SK-N-SH (cell line): ENCODE measurements around the gene GABRD. TPM values are rescaled to one million over a fixed set of nuclear protein-coding genes. Genes with fewer than 3 reads are reported as not detected.

ENCODE experiments used
- CTCF ChIA-PET: fragments of 300-600, 350-600 bp; formaldehyde crosslinking; extraction: SDS; loops from one replicate; lab custom pipeline; 2021; lab: Yijun Ruan, JAX
- POLR2A ChIA-PET: fragments of 350-600 bp; sonication (Branson Sonifier 250); formaldehyde crosslinking; extraction: SDS; loops from one replicate; lab custom pipeline; 2020; ENCODE audit warnings: antibody characterized with exemption, inconsistent platforms; lab: Yijun Ruan, JAX
- DNase-seq: peaks from one replicate; pipeline ENCODE4 v3.0.0; 2012
- H2AFZ ChIP-seq: fragments of 200-600 bp; sonication (generic); 2 replicates; pipeline ENCODE4 v1.8.1; 2016; ENCODE audit warnings: antibody characterized with exemption, mild to moderate bottlenecking, low read depth
- H3F3A ChIP-seq: fragments of 200-600 bp; sonication (generic); replicated peaks from 2 replicates; pipeline ENCODE3; 2016; ENCODE audit warnings: antibody characterized with exemption, mild to moderate bottlenecking; ENCODE audit not compliant: insufficient read depth
- H3K27ac ChIP-seq, 2 experiments: fragments of 200-500 bp in 1 of 2; fragments of 200-600 bp in 1 of 2; sonication (Bioruptor generic) in 1 of 2; sonication (generic), shearing (Covaris generic) in 1 of 2; 2 replicates each; pipeline versions ENCODE4 v1.5.1 to v1.6.1; 2014 to 2016; ENCODE audit warnings: low read depth in 2 of 2, inconsistent platforms in 1 of 2, low read length in 1 of 2, mild to moderate bottlenecking in 1 of 2, mixed read lengths in 1 of 2
- H3K27me3 ChIP-seq: fragments of 200-600 bp; sonication (generic), shearing (Covaris generic); 2 replicates; pipeline ENCODE4 v1.6.1; 2016; ENCODE audit warnings: mixed run types; ENCODE audit not compliant: insufficient read depth
- H3K36me3 ChIP-seq, 2 experiments: fragments of 200-500 bp in 1 of 2; fragments of 200-600 bp in 1 of 2; sonication (Bioruptor generic) in 1 of 2; sonication (generic) in 1 of 2; replicated peaks in 1 of 2; 2 replicates each; pipeline versions ENCODE3 to v1.5.1; 2014 to 2016; ENCODE audit warnings: low read length in 1 of 2, mild to moderate bottlenecking in 1 of 2; ENCODE audit not compliant: insufficient read depth in 2 of 2, control insufficient read depth in 1 of 2
- H3K4me1 ChIP-seq, 2 experiments: fragments of 200-500 bp in 1 of 2; fragments of 200-600 bp in 1 of 2; sonication (Bioruptor generic) in 1 of 2; sonication (generic), shearing (Covaris generic) in 1 of 2; 2 replicates each; pipeline versions ENCODE4 v1.5.1 to v1.6.1; 2014 to 2016; ENCODE audit warnings: low read depth in 1 of 2, low read length in 1 of 2, mixed run types in 1 of 2; ENCODE audit not compliant: insufficient read depth in 2 of 2, control insufficient read depth in 1 of 2
- H3K4me2 ChIP-seq: fragments of 200-600 bp; sonication (generic), shearing (Covaris generic); 2 replicates; pipeline ENCODE4 v1.6.1; 2017; ENCODE audit warnings: mixed run types
- H3K4me3 ChIP-seq, 2 experiments: fragments of 200-500 bp in 1 of 2; fragments of 200-600 bp in 1 of 2; sonication (Bioruptor generic) in 1 of 2; sonication (generic), shearing (Covaris generic) in 1 of 2; 2 replicates each; pipeline versions ENCODE4 v1.5.1 to v1.8.1; 2014 to 2016; ENCODE audit warnings: low read depth in 2 of 2, inconsistent platforms in 1 of 2, low read length in 1 of 2, mild to moderate bottlenecking in 1 of 2, mixed read lengths in 1 of 2, moderate library complexity in 1 of 2
- H3K79me2 ChIP-seq: fragments of 200-600 bp; sonication (generic); 2 replicates; pipeline ENCODE4 v1.8.1; 2017; ENCODE audit warnings: mild to moderate bottlenecking; ENCODE audit not compliant: insufficient read depth
- H3K9ac ChIP-seq: fragments of 200-600 bp; sonication (generic); 2 replicates; pipeline ENCODE4 v1.6.1; 2017; ENCODE audit warnings: mixed run types
- H3K9me2 ChIP-seq: fragments of 200-600 bp; sonication (generic); 2 replicates; pipeline ENCODE4 v1.6.1; 2017; ENCODE audit warnings: mixed run types
- H3K9me3 ChIP-seq: fragments of 200-600 bp; sonication (generic); 2 replicates; pipeline ENCODE4 v1.6.1; 2017; ENCODE audit warnings: mixed run types, mild to moderate bottlenecking, moderate library complexity
- H4K20me1 ChIP-seq: fragments of 200-600 bp; sonication (generic); 2 replicates; pipeline ENCODE4 v1.6.1; 2017; ENCODE audit warnings: mild to moderate bottlenecking, mixed run types; ENCODE audit not compliant: insufficient read depth
- CHD2 ChIP-seq: fragments of 150-350 bp; IDR thresholded peaks from 2 replicates; pipeline ENCODE4 v1.6.1; 2018; ENCODE audit warnings: low read length; ENCODE audit not compliant: partially characterized antibody
- CTCF ChIP-seq: fragments of 200-600 bp; sonication (generic); IDR thresholded peaks from 2 replicates; pipeline ENCODE4 v1.6.1; 2017; ENCODE audit warnings: antibody characterized with exemption, mild to moderate bottlenecking, moderate library complexity
- EZH2phosphoT487 ChIP-seq: fragments of 200-600 bp; sonication (generic); IDR thresholded peaks from 2 replicates; pipeline ENCODE4 v1.6.1; 2017; ENCODE audit warnings: low read depth, mixed run types, mild to moderate bottlenecking, antibody characterized with exemption, moderate library complexity, borderline replicate concordance
- FOSL2 ChIP-seq: IDR thresholded peaks from 2 replicates; pipeline ENCODE4 v1.4.0; 2012; ENCODE audit warnings: low read depth, mild to moderate bottlenecking, moderate library complexity, borderline replicate concordance
- FOXM1 ChIP-seq: IDR thresholded peaks from 2 replicates; pipeline ENCODE4 v1.4.0; 2012; ENCODE audit warnings: low read depth, mild to moderate bottlenecking
- GATA2 ChIP-seq: sonication (generic); formaldehyde crosslinking; IDR thresholded peaks from 2 replicates; pipeline ENCODE4 v1.5.0; 2020; ENCODE audit warnings: mild to moderate bottlenecking, missing genetic modification reagents
- MEF2A ChIP-seq: IDR thresholded peaks from 2 replicates; pipeline ENCODE4 v1.4.0; 2012; ENCODE audit warnings: low read depth, borderline replicate concordance
- MXI1 ChIP-seq: IDR thresholded peaks from 2 replicates; pipeline ENCODE4 v1.6.1; 2012; ENCODE audit warnings: mild to moderate bottlenecking, low read depth, low read length, improper control_type of control experiment
- NRF1 ChIP-seq: IDR thresholded peaks from 2 replicates; pipeline ENCODE4 v1.6.1; 2012; ENCODE audit warnings: low read depth, mild to moderate bottlenecking, low read length
- RAD21 ChIP-seq: IDR thresholded peaks from 2 replicates; pipeline ENCODE4 v1.6.1; 2012; ENCODE audit warnings: mild to moderate bottlenecking, low read length
- RCOR1 ChIP-seq: fragments of 150-350 bp; IDR thresholded peaks from 2 replicates; pipeline ENCODE4 v1.6.1; 2017; ENCODE audit warnings: antibody characterized with exemption, low read length
- RFX5 ChIP-seq: IDR thresholded peaks from 2 replicates; pipeline ENCODE4 v1.6.1; 2012; ENCODE audit warnings: mild to moderate bottlenecking, improper control_type of control experiment, low read length
- RXRA ChIP-seq: IDR thresholded peaks from 2 replicates; pipeline ENCODE4 v1.4.0; 2012; ENCODE audit warnings: low read depth, mild to moderate bottlenecking, borderline replicate concordance
- SIN3A ChIP-seq: IDR thresholded peaks from 2 replicates; pipeline ENCODE4 v1.6.1; 2012; ENCODE audit warnings: low read depth, mild to moderate bottlenecking, low read length, moderate library complexity, borderline replicate concordance
- TAF1 ChIP-seq: IDR thresholded peaks from 2 replicates; pipeline ENCODE4 v1.6.1; 2012; ENCODE audit warnings: low read depth, mild to moderate bottlenecking, low read length, moderate library complexity, borderline replicate concordance
- WGBS: methylation state at CpG from one replicate; pipeline ENCODE4 v1.1.6; 2017; ENCODE audit warnings: low lambda C conversion rate; 5-methylcytosine and 5-hydroxymethylcytosine counted together
- polyA plus RNA-seq, 3 experiments: library from polyadenylated mRNA; depleted of rRNA; stranded (reverse); fragments of >200 nt; gene quantifications; 2 replicates each; pipeline ENCODE4 v1.2.3, GENCODE V29; 2012
- TF ChIP-seq, protein P1 (sequence below): IDR thresholded peaks from 2 replicates; pipeline ENCODE4 v1.4.0; 2012; ENCODE audit warnings: low read depth, borderline replicate concordance
- TF ChIP-seq, protein P2 (sequence below): fragments of 150-350 bp; IDR thresholded peaks from 2 replicates; pipeline ENCODE4 v1.6.1; 2017; ENCODE audit warnings: antibody characterized with exemption, low read length, low read depth, borderline replicate concordance

GABRD gene
- polyA plus RNA-seq, 1 of the 3 experiments (the other 2 are of a cell fraction) = 0.07 TPM

DNA sequence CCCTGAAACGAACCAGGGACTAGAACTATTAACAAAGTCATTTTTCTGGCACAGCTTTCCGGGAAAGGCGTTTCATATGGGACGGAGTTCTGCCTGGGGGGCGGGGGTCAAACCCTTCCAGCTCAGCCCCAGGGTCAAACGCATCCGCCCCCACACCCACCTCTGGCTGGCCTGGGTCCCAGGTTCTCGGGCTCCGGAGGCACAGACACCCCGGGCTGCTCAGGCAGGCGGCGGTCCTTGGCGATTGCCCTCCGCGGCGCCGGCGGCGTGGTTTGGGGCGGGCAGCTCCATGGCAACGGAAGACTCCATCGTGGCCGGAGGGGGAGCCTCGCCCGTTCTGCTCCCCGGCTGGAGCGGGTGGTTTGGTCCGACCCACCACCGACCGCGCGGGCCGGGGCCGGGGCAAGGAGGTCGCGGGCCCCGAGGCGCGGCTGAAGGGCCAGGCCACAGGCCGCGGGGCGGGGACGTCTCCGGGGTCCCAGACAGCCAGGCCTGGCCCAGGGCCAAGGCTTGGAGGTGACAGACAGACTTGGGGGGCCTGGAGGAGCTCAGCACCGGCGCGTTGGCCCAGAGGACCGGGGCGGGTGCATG, 15.5 kb upstream of the GABRD start, which contains the start of gene CFAP74:
Gene CFAP74 (minus strand): TSS at position 246 of the 591 bp plus-strand sequence. CDS start 12,830 bp downstream, outside the sequence.
- ChIA-PET POLR2A (no interaction called here), CTCF (interaction anchor here (1.1 to 1.9 kb wide), 2 partner anchors 41 to 60 kb away, joined by 3 to 7 read pairs; no protein-coding TSS in a partner anchor)
- peak within 1 kb of the TSS in 1 of 2 experiments; percentile 15; a peak in 1 of 4 replicates for H3K4me3 ChIP-seq
- no peaks in the 10 kb centered on the region for H3K4me1 ChIP-seq
- no peak within 1 kb of the TSS for H3K27ac ChIP-seq
- no peaks in the 10 kb centered on the region for H3K9me2 ChIP-seq
- H3K79me2 ChIP-seq = no peaks in the 10 kb centered on the region
- TF ChIP-seq CHD2 (no peak), NRF1 (no peak), RXRA (no peak), MXI1 (no peak), SIN3A (no peak), EZH2phosphoT487 (no peak), CTCF (no peak), TAF1 (no peak), GATA2 (CRISPR knock-in tag) (no peak), FOXM1 (no peak)
- TF ChIP-seq, protein P1, sequence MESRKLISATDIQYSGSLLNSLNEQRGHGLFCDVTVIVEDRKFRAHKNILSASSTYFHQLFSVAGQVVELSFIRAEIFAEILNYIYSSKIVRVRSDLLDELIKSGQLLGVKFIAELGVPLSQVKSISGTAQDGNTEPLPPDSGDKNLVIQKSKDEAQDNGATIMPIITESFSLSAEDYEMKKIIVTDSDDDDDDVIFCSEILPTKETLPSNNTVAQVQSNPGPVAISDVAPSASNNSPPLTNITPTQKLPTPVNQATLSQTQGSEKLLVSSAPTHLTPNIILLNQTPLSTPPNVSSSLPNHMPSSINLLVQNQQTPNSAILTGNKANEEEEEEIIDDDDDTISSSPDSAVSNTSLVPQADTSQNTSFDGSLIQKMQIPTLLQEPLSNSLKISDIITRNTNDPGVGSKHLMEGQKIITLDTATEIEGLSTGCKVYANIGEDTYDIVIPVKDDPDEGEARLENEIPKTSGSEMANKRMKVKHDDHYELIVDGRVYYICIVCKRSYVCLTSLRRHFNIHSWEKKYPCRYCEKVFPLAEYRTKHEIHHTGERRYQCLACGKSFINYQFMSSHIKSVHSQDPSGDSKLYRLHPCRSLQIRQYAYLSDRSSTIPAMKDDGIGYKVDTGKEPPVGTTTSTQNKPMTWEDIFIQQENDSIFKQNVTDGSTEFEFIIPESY = no peak
- WGBS = 37% methylated on average over 26 of the region's 49 CpGs
- no peaks in the 10 kb centered on the region for H3K27me3 ChIP-seq
- no peaks in the 10 kb centered on the region for H3K36me3 ChIP-seq
- H3K9me3 ChIP-seq = no peaks in the 10 kb centered on the region
- no peaks in the 10 kb centered on the region for H3F3A ChIP-seq
- peak; percentile 86 for DNase-seq
- no peak within 1 kb of the TSS for H2AFZ ChIP-seq
- H4K20me1 ChIP-seq = no peaks in the 10 kb centered on the region
- no peak within 1 kb of the TSS for H3K9ac ChIP-seq
- no peak within 1 kb of the TSS for H3K4me2 ChIP-seq

DNA sequence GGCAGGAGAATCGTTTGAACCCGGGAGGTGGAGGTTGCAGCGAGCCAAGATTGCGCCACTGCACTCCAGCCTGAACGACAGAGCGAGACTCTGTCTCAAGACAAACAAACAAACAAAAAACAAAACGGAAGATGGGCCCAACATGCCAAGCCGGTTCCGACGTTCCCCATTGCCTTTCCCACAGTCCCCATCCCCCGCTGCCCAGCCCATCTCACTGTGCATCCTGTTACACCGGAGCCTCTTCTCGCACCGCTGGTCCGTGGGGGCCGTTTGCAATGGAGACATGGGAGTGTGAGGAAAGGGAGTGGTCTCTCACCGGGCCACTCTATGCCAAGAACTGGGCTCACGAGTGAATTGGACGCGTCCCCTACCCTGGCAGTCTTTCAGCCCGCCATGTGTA, 14.3 kb upstream of the GABRD start:
- no peaks in the 10 kb centered on the region for H3K4me1 ChIP-seq
- peak; percentile 19 for DNase-seq
- H3K79me2 ChIP-seq = no peaks in the 10 kb centered on the region
- ChIA-PET CTCF (interaction anchor here (1.1 to 1.3 kb wide), 2 partner anchors 44 to 61 kb away, joined by 3 to 4 read pairs; no protein-coding TSS in a partner anchor), POLR2A (no interaction called here)
- no peaks in the 10 kb centered on the region for H3K9me3 ChIP-seq
- no peak overlapping the region for H3K9ac ChIP-seq
- 83% methylated on average over 18 of the region's 21 CpGs for WGBS
- H3K4me3 ChIP-seq = no peak overlapping the region
- no peaks in the 10 kb centered on the region for H3K36me3 ChIP-seq
- no peaks in the 10 kb centered on the region for H3K27me3 ChIP-seq
- H3K9me2 ChIP-seq = no peaks in the 10 kb centered on the region
- H3F3A ChIP-seq = no peaks in the 10 kb centered on the region
- no peak overlapping the region for H3K4me2 ChIP-seq
- no peaks in the 10 kb centered on the region for H4K20me1 ChIP-seq
- no peak overlapping the region for H3K27ac ChIP-seq
- H2AFZ ChIP-seq = no peak overlapping the region
- TF ChIP-seq, protein P1 = no peak
- no peak for TF ChIP-seq RAD21
- TF ChIP-seq RCOR1 = no peak
- TF ChIP-seq CTCF = no peak
- no peak for TF ChIP-seq RFX5
- TF ChIP-seq, protein P2, sequence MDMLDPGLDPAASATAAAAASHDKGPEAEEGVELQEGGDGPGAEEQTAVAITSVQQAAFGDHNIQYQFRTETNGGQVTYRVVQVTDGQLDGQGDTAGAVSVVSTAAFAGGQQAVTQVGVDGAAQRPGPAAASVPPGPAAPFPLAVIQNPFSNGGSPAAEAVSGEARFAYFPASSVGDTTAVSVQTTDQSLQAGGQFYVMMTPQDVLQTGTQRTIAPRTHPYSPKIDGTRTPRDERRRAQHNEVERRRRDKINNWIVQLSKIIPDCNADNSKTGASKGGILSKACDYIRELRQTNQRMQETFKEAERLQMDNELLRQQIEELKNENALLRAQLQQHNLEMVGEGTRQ = no peak
- TF ChIP-seq MEF2A = no peak
- no peak for TF ChIP-seq FOSL2
